Kidney capillary endothelial cell (primary cell): Measurements from ENCODE around the gene TINAG.

ENCODE experiments used
- DNase-seq: peaks from one replicate; pipeline ENCODE4 v3.0.0-alpha.2; 2018; ENCODE audit warnings: low spot score

Gene TINAG

DNA sequence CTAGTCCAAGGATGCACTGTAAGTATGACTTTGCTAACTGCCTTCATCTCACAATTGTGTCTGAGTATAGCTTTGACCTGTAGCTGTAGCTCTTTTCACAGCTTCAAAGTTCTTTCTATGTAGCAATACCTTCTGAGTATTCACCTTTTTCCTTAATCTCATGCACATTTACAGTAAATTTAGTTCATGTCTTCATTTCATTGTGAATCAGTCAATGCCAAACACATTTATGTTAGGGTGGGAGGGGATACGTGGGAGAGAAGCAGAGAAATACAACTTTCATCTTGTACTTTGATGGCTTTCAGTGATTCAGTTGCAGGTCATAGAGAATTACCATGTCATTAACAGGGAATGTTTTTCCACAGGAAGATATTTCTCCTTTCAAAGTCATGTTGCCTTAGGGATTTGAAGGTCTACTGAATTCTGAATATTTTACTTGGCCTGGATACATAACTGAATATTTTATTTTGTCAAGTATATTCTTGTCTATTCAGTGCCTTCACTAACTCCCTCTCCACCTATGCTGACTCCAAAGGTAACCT is 119.2 kb downstream of the TINAG start:
- DNase-seq, result no peak

DNA sequence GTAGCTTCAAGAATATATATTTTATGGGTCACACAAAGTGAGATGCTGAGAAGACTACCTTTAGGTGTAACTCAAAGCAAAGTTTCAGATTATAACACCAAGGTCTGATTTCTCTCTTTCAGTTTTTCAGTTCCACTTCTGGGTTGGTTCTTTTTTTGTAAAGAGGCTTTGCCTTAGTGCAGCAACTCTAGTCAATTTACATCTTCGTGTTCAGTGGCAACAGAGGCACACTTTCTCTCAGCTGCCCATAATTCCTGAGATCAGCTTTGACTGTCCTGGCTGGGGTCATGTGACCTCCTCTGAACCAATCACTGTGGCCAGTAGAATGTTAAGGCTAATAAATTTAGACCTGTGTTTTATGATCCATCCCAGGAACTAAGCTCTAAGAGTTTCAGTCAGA is 120.2 kb downstream of the TINAG start:
- DNase-seq, result no peak

DNA sequence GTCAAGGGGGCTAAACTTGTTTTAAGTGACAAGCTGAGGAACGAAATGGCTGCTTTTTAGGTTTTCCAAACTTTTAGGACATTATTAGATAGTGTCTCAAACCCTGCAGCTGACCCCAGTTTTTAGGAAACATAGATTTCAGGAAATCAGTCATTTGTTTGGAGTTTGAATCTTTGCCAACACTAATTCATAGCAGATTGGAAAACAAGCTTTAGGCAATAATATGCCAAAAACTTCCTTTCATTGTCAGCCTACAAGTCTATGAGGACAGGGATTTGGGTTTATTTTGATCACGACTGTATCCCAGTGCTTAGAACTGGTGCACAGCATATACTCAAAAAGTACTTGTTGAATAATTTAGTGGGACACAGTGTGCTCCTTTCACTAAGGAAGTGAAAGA is 123.2 kb downstream of the TINAG start:
- DNase-seq, result no peak
